ENCODE measurements around the gene CCDC34. TPM values are rescaled to one million over a fixed set of nuclear protein-coding genes. Genes with fewer than 3 reads are reported as not detected.

CCDC34 gene
- total RNA-seq, 2 experiments from 2014 or later = 1.3 to 1.6 TPM

GRCh38 chr11:27404427-27404826 is 41.4 kb upstream of the CCDC34 start:
- TF ChIP-seq, protein P1, sequence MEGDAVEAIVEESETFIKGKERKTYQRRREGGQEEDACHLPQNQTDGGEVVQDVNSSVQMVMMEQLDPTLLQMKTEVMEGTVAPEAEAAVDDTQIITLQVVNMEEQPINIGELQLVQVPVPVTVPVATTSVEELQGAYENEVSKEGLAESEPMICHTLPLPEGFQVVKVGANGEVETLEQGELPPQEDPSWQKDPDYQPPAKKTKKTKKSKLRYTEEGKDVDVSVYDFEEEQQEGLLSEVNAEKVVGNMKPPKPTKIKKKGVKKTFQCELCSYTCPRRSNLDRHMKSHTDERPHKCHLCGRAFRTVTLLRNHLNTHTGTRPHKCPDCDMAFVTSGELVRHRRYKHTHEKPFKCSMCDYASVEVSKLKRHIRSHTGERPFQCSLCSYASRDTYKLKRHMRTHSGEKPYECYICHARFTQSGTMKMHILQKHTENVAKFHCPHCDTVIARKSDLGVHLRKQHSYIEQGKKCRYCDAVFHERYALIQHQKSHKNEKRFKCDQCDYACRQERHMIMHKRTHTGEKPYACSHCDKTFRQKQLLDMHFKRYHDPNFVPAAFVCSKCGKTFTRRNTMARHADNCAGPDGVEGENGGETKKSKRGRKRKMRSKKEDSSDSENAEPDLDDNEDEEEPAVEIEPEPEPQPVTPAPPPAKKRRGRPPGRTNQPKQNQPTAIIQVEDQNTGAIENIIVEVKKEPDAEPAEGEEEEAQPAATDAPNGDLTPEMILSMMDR (IDR thresholded peaks at IDR 0.05) = no peak
- H3K4me3 ChIP-seq (ENCODE audit: low read length) = no peak overlapping the region
- intact Hi-C loops (cut with DNase I, micrococcal nuclease) = no loop called here
- CTCF ChIA-PET = no interaction called here
- H3K4me1 ChIP-seq (ENCODE audit: insufficient read depth, low read length) = no peaks in the 10 kb centered on the region
- Mint-ChIP-seq H3K27me3 (no peaks in the 10 kb centered on the region), H3K9me3 (no peaks in the 10 kb centered on the region), H3K4me1 (ENCODE audit: low read depth) (no peaks in the 10 kb centered on the region), H3K27ac (no peak overlapping the region), H3K36me3 (ENCODE audit: low read depth) (no peaks in the 10 kb centered on the region), H3K4me3 (no peak overlapping the region)
- H3K9me3 ChIP-seq (ENCODE audit: control insufficient read depth in 1 of 2, insufficient read depth in 1 of 2, low read length in 2 of 2) = no peaks in the 10 kb centered on the region
- no peak for DNase-seq
- no peak overlapping the region for H3K27ac ChIP-seq (ENCODE audit: low read depth in 1 of 2, low read length in 2 of 2)
- no peak for ATAC-seq (ENCODE audit: poor library complexity)
- POLR2A ChIA-PET = no interaction called here
- H3K36me3 ChIP-seq (ENCODE audit: insufficient read depth, low read length) = no peaks in the 10 kb centered on the region
- H3K27me3 ChIP-seq (ENCODE audit: control insufficient read depth in 1 of 2, insufficient read depth in 2 of 2, low read length in 2 of 2) = no peaks in the 10 kb centered on the region

- Mint-ChIP-seq H3K9me3 (no peaks in the 10 kb centered on the region), H3K4me3 (no peak overlapping the region), H3K4me1 (ENCODE audit: low read depth) (no peaks in the 10 kb centered on the region), H3K36me3 (ENCODE audit: low read depth) (no peaks in the 10 kb centered on the region), H3K27ac (no peak overlapping the region), H3K27me3 (no peaks in the 10 kb centered on the region)
- POLR2A ChIA-PET = no interaction called here
- Histone ChIP-seq H3K4me1 (ENCODE audit: insufficient read depth, low read length) (no peaks in the 10 kb centered on the region), H3K27ac (ENCODE audit: low read depth in 1 of 2, low read length in 2 of 2) (no peak overlapping the region), H3K4me3 (ENCODE audit: low read length) (no peak overlapping the region), H3K36me3 (ENCODE audit: insufficient read depth, low read length) (no peaks in the 10 kb centered on the region), H3K9me3 (ENCODE audit: control insufficient read depth in 1 of 2, insufficient read depth in 1 of 2, low read length in 2 of 2) (no peaks in the 10 kb centered on the region), H3K27me3 (ENCODE audit: control insufficient read depth in 1 of 2, insufficient read depth in 2 of 2, low read length in 2 of 2) (no peaks in the 10 kb centered on the region)
- DNase-seq (no peak), ATAC-seq (ENCODE audit: poor library complexity) (no peak)
- TF ChIP-seq, protein P1 (IDR thresholded peaks at IDR 0.05) = no peak
- intact Hi-C loops (cut with DNase I, micrococcal nuclease) = no loop called here
- CTCF ChIA-PET = no interaction called here
Measured at GRCh38 chr11:27403195-27403594, 40.2 kb upstream of the CCDC34 start.

DNA sequence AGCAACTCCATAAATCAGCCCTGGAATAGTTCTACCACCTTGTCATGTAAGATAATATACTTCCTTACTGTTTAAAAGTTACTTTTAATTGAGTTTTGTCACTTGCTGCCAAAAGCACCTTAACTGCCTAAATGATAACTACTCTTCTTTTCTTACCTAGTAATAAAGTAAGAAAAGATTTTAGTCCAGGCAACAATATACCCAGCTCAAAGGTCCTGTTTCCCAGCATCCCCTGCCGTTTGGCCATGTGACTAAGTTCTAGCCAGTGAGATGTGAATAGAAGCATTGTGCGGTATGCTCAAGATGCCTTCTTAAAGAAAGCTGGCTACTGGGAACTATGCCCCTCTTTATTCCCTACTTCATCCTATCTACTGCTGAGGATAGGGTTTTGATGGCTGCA is 39.4 kb upstream of the CCDC34 start:
- no peaks in the 10 kb centered on the region for H3K36me3 Mint-ChIP-seq (ENCODE audit: low read depth)
- no peaks in the 10 kb centered on the region for H3K4me1 ChIP-seq (ENCODE audit: insufficient read depth, low read length)
- H3K27ac ChIP-seq (ENCODE audit: low read depth in 1 of 2, low read length in 2 of 2) = no peak overlapping the region
- H3K4me3 ChIP-seq (ENCODE audit: low read length) = no peak overlapping the region
- TF ChIP-seq, protein P1 (IDR thresholded peaks at IDR 0.05) = no peak
- H3K27ac Mint-ChIP-seq = no peak overlapping the region
- no peaks in the 10 kb centered on the region for H3K9me3 Mint-ChIP-seq
- ChIA-PET CTCF (no interaction called here), POLR2A (no interaction called here)
- ATAC-seq (ENCODE audit: poor library complexity) (no peak), DNase-seq (no peak)
- no peaks in the 10 kb centered on the region for H3K27me3 ChIP-seq (ENCODE audit: control insufficient read depth in 1 of 2, insufficient read depth in 2 of 2, low read length in 2 of 2)
- H3K27me3 Mint-ChIP-seq = peaks cover 1% of the 10 kb centered on the region
- H3K36me3 ChIP-seq (ENCODE audit: insufficient read depth, low read length) = no peaks in the 10 kb centered on the region
- no peaks in the 10 kb centered on the region for H3K9me3 ChIP-seq (ENCODE audit: control insufficient read depth in 1 of 2, insufficient read depth in 1 of 2, low read length in 2 of 2)
- intact Hi-C loops (cut with DNase I, micrococcal nuclease) = no loop called here
- no peak overlapping the region for H3K4me3 Mint-ChIP-seq
- no peaks in the 10 kb centered on the region for H3K4me1 Mint-ChIP-seq (ENCODE audit: low read depth)
